A673 (cell line): ENCODE data around the gene RBP3.

Source experiments
- EZH2 ChIP-seq: fragments of 200-600 bp; sonication (generic); IDR thresholded peaks from 2 replicates; pipeline ENCODE4 v1.6.1; 2017; ENCODE audit warnings: borderline replicate concordance, low read depth, mild to moderate bottlenecking, mixed read lengths, antibody characterized with exemption, low read length; ENCODE audit not compliant: poor library complexity, severe bottlenecking
- TF ChIP-seq, protein P1 (sequence below): fragments of 300-800, 200-600 bp; sonication (generic); conservative IDR thresholded peaks from 2 replicates; pipeline ENCODE4 v1.5.1; 2017; ENCODE audit warnings: low read depth, mild to moderate bottlenecking, antibody characterized with exemption, low read length, moderate library complexity, mixed read lengths

DNA sequence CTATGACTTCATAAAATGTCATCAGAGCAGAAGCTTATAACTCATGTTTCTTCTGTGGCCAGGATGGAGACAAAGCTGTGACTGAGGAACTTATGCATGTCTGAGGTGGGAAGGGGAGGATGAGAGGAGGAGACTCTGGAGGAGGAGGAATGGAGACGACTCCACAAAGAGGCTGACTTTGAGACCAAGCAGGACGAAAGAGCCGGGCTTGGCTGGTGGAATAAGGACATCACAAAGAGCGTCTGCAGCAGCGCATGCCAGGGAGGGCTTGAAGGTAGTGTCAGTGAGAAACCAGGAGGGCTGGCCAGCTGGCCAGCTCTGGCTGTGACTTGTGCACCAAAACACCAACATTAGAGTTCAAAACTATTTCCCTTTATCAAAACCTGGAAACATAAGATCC is 32.0 kb upstream of the RBP3 start:
- TF ChIP-seq, protein P1, sequence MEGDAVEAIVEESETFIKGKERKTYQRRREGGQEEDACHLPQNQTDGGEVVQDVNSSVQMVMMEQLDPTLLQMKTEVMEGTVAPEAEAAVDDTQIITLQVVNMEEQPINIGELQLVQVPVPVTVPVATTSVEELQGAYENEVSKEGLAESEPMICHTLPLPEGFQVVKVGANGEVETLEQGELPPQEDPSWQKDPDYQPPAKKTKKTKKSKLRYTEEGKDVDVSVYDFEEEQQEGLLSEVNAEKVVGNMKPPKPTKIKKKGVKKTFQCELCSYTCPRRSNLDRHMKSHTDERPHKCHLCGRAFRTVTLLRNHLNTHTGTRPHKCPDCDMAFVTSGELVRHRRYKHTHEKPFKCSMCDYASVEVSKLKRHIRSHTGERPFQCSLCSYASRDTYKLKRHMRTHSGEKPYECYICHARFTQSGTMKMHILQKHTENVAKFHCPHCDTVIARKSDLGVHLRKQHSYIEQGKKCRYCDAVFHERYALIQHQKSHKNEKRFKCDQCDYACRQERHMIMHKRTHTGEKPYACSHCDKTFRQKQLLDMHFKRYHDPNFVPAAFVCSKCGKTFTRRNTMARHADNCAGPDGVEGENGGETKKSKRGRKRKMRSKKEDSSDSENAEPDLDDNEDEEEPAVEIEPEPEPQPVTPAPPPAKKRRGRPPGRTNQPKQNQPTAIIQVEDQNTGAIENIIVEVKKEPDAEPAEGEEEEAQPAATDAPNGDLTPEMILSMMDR: no peak
- no peak for TF ChIP-seq EZH2
